Hematopoietic multipotent progenitor cell (in vitro differentiated cells): ENCODE data around the gene BST2. TPM values are rescaled to one million over a fixed set of nuclear protein-coding genes. Genes with fewer than 3 reads are reported as not detected.

Experiments
- DNase-seq, 3 donors: peaks; one replicate each; pipeline ENCODE4 v3.0.0-alpha.2; 2011 to 2015; ENCODE audit warnings: low read depth in 2 of 3, low spot score in 2 of 3
- total RNA-seq: library from RNA; depleted of rRNA; stranded (reverse); fragments of >200 nt; gene quantifications from one replicate; pipeline ENCODE4 v1.2.3, GENCODE V29; 2012

The BST2 gene, protein sequence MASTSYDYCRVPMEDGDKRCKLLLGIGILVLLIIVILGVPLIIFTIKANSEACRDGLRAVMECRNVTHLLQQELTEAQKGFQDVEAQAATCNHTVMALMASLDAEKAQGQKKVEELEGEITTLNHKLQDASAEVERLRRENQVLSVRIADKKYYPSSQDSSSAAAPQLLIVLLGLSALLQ
- 176 TPM for total RNA-seq

DNA sequence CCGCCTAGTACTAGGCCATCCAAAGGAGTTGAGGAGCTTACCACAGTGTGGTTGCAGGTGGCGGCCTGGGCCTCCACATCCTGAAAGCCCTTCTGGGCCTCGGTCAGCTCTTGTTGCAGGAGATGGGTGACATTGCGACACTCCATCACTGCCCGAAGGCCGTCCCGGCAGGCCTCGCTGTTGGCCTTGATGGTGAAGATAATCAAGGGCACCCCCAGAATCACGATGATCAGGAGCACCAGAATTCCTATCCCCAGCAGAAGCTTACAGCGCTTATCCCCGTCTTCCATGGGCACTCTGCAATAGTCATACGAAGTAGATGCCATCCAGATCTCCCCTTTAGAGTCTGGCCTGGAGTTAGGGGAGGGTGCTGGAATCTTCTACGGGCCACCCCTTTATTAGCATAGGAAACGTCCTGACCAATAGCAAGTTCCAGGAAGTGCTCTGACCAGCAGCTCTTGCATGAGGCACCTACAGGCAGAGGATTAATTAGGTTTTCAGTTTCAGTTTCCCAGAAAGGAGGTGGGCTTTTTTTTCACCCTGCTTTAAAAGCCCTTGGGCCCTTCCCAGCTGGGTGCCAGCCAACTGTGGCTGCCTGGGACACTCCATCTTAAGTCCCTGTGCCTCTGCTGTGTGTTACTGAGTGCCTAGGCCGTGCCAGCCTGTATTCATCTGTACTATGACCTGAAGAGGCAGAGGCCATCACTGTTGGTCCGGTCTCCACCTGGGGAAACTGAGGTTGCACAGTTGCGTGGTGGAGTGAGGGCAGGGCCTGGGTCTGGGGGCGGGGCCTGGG lies at the start of gene BST2:
Gene BST2, minus strand, starts transcription at position 381 of the 796 bp plus-strand sequence. Its CDS starts 55 bp downstream, at position 326.
- peak in 2 of 3 donors; percentile 80 to 83 for DNase-seq

- DNase-seq, result no peak
Observed at GRCh38 chr19:17454576-17455071, 49.2 kb upstream of the BST2 start.

DNA sequence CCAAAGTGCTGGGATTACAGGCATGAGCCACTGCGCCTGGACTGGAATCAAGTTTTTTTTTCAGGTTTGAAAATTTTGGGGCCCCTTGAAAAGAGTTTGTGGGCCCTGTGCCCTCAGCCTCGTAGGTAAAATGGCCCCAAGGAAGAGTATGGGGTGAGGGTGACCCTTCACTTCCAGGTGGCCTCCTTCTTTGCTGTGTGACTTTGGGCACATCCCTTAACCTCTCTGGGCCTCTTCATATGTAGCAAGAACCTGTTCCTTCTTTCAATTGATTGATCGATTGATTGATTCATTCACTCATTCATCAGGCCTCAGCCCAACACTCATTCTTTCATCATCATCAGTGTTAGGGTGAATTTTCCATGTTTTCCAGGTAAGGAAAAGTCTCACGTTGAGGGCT lies 46.4 kb upstream of the BST2 start:
- no peak for DNase-seq

DNA sequence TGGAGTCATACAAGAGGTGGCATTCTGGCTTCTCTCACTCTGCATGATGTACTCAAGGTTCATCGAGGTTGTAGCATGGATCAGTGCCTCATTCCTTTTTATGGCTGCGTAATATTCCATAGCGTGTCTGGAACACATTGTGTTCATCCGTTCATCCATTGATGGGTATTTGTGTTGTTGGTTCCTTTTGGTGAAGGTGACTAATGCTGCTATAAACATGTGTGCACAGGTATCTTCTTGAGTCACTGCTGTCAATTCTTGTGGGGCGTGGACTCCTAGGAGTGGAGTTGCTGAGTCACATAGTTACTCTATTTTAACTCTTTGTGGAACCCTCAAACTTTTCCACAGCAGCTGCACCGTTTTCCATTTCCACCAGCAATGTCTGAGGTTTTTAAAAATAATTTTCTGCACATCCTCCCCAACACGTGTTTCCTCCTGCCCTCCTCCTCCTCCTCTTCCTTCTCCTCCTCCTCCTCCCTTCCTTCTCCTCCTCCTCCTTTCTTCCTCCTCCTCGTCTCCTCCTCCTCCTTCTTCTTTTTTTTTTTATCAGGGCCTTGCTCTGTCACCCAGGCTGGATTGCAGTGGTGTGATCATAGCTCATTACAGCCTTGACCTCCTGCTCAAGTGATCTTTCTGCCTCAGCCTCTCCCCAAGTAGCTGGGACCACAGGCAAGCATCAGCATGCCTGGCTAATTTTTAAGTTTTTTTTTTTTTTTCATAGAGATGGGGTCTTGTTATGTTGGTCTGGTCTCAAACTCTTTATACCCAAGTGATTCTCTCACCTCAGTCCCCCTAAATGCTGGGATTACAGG lies 45.0 kb upstream of the BST2 start:
- peak in 2 of 3 donors; percentile 41 to 48 for DNase-seq

GRCh38 chr19:17448131-17448967 lies 42.9 kb upstream of the BST2 start, which contains the start of gene TMEM221:
TMEM221 (minus strand) TSS chr19:17448668; CDS start chr19:17448462, 206 bp downstream.
- DNase-seq, result peak in 2 of 3 donors; percentile 63 to 73

GRCh38 chr19:17447704-17448130 lies 42.3 kb upstream of the BST2 start:
- DNase-seq, result no peak

DNA sequence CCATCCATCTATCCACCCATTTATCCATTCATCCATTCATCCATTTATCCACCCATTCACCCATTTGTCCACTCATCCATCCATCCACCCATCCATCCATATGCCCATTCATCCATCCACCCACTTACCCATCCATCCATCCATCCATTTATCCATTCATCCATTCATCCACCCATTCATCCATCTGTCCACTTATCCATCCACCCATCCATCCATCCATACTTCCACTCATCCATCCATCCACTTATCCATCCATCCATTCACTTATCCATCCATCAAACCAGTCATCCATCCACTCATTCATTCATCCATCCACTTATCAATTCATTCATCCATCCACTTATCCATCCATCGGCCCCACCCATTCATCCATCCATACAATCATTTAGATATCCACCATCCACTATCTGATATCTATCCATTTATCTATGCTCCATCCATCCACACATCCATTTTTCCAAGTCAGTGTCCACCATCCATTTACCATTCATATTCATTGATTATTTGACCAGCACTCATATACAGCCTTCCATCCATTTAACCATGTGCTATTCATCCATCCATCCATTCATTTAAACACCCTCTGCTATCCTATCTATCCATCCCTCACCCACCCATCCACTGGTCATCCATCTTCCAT lies 40.2 kb upstream of the BST2 start:
- DNase-seq, result no peak

GRCh38 chr19:17441241-17442021 lies 36.0 kb upstream of the BST2 start:
- DNase-seq, result peak in 2 of 3 donors; percentile 46 to 61

DNA sequence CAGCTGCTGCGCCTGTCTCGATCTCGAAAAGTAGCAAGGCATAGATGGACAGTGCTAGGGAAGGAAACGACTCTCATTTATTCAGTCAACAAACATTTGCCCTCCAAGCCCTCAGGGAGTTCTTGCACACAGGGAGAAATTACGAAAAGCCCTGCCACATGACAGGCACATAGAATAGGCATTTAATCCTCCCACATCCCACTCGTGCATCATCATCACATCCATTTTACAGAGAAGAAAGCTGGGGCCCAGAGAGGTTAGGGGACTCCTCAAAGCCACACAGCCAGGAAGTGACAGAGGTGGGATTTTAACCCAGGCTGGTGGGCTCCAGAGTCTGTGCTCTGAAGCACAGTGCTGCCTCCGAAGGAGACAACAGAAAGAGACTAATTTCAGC lies 31.4 kb upstream of the BST2 start:
- DNase-seq, result no peak

DNA sequence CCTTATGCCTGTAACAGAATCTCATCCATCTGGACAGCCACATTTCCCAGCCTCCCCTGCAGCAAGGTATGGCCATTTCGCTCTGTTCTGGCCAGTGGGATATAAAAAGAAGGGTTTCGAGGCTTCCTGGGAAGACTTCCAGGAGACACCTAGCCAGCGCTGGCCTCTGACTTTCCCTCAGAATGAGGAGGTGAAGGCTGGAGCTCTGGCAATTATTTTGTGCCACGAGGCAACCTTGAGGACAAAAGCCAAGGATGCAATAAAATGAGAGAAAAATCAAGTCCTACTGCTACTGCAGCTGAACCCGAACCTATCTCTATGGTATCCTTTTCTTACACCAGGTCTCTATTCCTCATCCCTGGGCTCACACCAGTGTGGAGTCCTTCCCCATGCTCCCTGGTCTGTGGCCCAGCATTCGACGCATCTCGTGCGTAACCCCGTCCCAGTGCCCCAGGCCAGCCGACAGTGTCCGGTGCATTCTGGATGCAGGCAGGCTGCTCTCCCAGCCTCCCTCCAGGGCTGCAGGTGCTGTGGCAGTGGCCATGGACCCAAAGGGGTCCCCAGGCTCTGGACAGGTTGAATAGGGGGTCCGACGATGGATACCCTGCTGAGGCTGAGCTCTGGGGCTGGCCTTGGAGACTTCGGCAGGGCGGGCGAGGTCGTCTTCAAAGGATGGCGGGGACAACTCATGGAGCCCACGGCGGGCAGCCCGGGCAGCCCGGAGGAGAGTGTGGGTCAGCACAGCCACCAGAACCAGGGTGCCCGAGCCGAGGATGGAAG lies 30.9 kb upstream of the BST2 start:
- DNase-seq, result no peak

- no peak for DNase-seq
Observed at GRCh38 chr19:17435218-17435617, 29.8 kb upstream of the BST2 start.

DNA sequence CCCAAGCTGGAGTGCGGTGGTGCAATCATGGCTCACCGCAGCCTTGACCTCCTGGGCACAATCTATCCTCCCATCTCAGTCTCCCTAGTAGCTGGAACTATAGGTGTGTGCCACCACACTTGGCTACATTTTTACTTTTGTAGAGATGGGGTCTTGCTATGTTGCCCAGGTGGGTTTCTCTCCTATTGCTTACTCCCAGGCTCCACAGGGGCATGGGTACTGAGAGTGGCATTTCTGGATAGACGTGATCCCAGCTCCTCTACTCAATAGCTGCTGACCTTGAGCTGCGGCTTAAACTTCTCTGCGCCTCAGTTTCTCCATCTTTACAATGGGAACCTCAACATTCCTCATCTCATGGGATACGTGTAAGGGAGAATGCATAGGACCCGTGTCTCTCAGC lies 26.0 kb upstream of the BST2 start:
- no peak for DNase-seq

DNA sequence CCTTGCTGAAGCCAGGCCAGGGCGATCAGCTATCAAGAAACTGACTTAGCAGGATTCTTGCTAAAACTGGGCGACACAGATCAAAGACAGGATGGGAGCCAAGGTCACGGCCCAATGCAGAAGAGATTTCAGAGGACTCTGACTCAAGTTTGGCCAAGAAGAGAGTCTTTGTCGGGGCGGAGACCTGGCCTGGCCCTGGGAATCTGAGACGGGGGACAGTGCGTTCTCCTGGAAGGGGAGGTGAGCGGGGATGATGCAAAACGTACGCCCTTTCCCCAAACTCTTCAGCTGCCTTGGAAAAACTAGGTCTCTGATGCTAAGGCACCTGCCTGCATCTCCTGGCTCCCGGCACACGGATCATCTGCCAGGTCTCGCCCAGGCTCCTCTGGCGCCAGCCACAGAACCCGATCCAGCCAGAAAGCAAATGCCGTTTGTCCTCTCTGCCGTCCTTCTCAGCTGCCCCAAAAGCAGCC lies 24.2 kb upstream of the BST2 start:
- no peak for DNase-seq

DNA sequence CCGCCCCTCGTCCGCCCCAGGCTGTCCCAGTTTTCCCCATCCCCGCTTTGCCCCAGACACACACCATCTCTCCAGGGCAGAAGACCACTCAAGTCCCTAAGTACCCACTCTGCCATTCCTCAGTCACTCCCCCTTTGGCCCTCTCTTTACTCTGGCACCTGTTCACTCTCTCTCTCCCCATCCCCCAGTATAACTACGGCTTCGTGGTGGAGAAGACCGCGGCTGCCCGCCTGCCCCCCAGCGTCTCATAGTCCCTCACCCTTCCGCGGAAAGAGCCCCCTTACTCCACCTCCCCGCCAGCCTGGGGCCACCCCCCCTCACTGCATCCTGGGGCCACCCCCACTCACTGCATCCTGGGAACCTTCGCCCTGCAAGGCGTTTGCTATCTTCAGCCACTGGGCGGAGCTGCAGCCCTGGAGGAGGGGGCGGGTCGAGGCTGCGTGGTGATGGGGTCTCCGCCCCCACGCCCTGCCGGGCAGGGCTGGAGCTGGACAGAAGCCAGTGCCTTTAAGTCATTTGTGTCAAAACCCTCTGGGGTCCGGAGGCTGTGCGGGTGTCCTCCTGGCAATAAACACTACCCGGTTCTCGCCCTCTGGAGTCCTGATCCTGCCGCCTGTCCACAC lies 19.4 kb upstream of the BST2 start:
- peak in 2 of 3 donors; percentile 75 to 78 for DNase-seq

- DNase-seq, result no peak
Observed at GRCh38 chr19:17423429-17424208, 18.2 kb upstream of the BST2 start.

DNA sequence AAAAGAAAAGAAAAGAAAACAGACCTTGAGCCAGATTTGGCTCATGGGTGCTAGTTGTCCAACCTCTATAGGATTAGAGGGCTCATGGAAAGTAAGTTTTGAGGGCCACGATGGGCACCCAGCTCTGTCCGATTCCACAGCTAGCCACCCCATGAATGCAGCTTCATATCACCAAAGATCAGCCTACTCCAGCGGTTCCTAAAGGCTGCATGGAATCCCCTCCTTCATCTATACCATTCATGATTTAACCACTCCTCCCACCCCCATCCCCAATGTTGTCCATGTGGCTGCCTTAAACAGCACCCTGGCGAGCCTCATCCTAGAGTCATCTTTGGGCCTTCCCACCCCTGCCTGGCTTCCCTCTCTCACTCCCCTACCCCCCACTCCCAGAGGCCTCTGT lies 16.5 kb upstream of the BST2 start:
- DNase-seq, result no peak

- peak in 2 of 3 donors; percentile 56 to 67 for DNase-seq
Observed at GRCh38 chr19:17420475-17420924, 15.1 kb upstream of the BST2 start.
